ENCODE data around the gene RANBP10.
A peak's percentile ranks its signal among the peaks of the same experiment; 100 is the strongest.
"Not testable (repeated sequence)": the region's sequence is repeated elsewhere in the genome, so short reads cannot be mapped to it uniquely, and the experiment has no call there.

RANBP10 gene

DNA sequence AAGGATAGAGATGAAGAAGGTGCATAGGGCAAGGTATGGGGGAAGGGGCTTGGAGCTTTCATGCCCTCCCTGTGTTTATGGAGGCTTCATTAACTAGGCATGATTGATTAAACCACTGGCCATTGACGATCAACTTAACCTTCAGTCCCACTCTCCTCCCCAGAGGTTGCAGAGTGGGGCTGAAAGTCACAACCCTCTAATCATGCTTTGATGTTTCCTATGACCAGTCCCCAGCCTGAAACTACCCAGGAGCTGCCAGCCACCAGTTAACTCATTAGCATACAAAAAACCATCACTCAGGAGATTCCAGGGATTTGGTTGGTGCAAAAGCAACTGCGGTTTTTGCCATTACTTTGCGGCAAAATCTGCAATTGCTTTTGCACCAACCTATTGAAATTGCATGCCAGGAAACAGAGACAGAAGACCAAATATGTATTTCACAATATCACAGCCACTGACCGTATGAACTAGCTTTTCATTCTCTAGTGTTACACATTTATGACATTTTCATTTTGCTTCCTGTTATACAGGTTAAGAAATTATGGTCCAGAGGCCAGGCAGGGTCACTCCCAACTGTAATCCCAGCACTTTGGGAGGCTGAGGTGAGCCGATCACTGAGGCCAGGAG is 92.6 kb downstream of the RANBP10 start:
- DNase-seq (ENCODE audit: low spot score) = no peak

DNA sequence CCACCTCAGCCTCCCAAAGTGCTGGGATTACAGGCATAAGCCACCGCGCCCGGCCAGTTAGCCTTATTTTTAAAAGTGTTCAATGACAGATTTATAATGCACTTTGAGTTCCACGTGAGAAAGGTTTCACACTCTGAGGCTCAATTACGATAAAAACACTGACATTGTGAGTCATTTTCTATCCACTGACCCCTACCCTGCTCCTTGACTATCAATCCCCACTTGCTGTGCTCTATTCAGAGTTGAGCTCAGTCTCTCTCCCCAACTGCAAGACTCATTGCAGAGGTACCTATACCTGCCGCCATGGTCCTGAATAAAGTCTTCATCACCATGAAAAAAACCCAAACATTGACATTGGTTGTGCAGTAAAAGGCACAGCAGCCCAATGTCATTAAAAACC is 95.8 kb downstream of the RANBP10 start:
- DNase-seq (ENCODE audit: low spot score) = no peak

DNA sequence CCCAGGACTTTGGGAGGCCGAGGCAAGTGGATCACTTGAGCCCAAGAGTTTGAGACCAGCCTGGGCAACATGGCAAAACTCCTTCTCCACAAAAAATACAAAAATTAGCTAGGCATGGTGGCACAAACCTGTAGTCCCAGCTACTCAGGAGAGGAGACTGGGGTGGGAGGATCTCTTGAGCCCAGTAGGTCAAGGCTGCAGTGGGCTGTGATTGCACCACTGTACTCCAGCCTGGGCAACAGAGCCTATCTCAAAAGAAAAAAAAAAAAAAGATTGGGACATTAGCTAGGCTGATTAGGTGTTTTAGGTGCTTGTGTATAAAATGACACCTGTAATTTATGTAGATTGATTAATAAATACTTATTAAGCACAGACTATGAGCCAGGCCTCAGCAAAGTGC is 97.3 kb downstream of the RANBP10 start:
- no peak for DNase-seq (ENCODE audit: low spot score)

DNA sequence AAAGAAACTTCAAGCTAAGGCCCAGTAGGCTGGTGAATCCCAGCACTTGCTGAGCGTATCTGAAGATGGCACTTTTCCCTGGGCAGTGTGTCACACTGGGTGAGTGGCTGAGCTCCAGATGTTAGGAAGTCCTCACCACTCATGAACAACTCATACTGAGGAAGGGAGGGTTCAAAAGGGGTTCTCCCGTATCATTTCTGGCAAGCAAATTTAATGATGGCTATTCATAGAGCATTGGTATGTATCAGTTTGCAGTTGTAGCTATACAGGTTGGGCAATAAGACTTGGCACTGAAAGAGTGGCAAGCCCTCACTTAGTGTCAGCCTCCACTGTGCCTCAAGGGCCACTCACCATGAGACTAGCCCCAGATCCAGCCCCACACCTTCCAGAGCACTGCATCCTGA is 98.0 kb downstream of the RANBP10 start:
- DNase-seq (ENCODE audit: low spot score) = no peak

DNA sequence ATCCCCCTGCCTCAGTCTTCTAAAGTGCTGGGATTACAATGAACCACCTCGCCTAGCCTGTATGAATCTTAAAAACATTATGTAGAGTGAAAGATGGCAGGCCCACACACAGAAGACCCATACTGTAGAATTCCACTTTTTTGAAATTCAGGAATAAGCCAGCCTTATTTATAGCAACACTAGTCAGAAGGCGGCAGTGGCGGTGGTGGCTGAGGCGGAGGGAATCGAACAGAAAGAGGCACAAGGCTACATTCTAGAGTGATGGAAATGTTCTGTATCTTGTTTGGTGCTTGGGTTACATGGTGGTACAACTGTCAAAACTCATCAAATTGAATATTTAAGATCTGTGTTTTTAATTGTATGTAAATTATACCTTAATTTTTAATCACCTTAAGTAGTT is 98.6 kb downstream of the RANBP10 start:
- peak; percentile 13 for DNase-seq (ENCODE audit: low spot score)

DNA sequence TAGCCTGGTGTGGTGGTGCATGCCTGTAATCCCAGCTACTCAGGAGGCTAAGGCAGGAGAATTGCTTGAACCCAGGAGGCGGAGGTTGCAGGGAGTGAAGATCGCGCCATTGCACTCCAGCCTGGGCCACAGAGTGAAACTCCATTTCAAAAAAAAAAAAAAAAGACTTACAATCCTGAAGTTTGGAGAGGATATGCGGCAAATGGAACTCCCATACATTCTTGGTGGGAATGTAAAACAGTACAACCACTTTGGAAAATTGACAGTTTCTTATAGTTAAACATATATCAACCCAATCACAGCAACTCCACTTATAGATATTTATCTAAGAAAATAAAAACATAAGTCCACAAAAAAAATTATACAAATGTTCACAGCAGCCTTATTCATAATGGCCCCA is 99.2 kb downstream of the RANBP10 start:
- DNase-seq (ENCODE audit: low spot score) = no peak

DNA sequence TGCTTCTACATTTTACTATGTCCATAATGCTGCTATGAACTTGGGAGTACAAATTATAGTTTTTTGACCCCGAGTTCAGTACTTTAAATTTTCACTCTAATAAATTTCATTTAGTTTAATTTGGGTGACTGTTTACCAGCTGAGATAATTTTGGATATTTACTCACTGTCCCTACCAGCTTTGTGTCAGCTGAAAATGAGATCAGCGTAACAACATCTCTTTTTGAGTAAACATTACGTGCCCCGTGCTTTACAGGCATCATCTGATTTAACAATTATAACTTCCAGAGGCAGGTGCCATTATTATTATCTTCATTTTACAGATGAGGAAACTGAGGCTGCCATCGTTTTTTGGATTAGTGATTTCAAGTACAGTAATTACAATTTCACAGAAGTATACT is 102.2 kb downstream of the RANBP10 start:
- DNase-seq (ENCODE audit: low spot score) = no peak

DNA sequence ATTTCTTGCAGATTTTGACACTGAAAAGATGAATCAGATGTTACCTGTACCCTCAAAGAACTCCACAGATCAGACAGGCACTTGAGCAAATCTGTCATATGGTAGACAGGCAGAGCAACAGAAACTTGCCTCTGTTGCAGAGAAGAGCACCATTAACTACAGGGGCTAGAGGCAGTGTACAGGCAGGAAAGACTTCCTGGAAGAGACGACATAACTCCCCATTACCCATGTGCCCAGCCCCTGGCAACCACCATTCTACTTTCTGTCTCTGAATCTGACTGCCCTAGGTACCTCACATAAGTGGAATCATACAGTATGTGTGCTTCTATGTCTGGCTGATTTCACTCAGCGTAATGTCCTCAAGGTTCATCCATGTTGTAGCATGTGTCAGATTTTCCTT is 102.7 kb downstream of the RANBP10 start:
- DNase-seq (ENCODE audit: low spot score) = no peak

DNA sequence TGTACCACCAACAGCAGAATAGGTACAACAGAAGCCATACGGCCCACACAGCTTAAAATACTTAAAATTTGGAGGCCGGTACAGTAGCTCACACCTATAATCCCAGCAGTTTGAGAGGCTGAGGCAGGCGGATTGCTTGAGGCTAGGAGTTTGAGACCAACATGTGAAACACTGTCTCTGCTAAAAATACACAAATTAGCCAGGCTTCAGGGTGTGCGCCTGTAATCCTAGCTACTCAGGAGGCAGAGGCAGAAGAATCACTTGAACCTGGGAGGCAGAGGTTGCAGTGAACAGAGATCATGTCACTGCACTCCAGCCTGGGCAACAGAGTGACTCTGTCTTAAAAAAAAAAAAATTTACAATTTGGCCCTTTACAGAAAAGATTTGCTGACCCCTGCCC is 104.2 kb downstream of the RANBP10 start:
- no peak for DNase-seq (ENCODE audit: low spot score)

DNA sequence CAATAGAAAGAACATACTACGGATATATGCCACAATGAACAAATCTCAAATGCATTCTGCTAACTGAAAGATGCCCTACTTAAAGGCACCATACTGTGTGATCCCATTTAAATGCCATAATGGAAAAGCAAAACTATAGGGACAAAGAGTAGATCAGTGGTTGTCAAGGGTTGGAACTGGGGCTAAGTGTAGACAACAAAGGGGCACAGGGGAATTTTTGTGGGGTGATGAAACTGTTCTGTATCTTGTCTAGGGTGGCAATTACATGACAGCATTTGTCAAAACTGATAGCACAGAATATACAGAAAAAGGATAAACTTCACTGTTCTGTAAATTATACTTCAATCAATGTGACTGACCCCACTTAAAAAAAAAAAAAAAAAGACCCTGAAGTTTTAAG is 104.9 kb downstream of the RANBP10 start:
- DNase-seq (ENCODE audit: low spot score) = no peak

DNA sequence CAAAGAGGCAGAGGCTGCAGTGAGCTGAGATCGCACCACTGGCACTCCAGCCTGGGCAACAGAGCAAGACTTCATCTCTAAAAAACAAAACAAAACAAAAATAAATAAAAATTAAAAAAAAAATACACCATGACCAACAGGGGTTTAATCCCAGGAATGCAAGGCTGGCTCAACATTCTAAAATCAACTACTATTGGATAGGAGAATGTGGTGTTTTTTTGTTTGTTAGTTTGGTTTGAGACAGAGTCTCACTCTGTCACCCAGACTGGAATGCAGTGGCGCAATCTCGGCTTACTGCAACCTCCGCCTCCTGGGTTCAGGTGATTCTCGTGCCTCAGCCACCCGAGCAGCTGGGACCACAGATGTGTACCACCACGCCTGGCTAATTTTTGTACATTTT is 107.1 kb downstream of the RANBP10 start:
- DNase-seq (ENCODE audit: low spot score) = no peak

DNA sequence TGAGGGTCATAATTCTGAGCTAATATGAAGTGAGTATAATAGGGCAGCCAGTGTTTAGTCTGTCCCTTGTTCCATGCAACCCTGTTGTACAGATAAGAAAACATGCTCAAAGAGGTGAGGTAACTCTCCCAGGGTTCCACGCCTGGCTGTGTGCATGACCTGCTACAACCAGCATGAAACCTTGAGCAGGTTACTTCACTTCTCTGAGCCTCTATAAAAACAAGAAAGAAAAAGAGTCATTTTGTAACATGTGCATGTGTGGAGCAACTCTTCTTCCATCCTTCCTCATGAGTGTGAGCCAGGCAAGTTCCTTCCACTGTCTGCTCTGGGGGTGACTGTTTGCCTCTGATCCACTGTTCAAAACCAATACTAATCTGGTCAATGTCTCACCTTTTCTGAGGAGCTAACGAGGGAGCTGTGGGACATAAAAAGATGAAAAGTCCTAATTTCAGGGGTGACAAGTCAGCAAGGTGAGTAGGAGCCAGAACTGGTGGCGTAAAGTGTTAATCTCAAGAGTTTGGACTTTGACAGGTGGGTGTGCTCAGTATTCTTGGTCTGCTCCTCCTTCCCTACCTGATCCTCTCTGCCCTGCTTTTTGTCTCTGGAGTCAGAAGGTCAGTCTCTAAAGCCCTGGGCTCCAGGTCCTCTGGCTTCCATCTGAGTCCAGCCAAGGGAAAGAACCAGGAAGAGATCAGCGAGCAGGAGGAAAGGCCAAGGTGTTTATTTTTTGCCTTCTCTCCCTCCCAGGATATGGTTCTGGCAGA is 108.8 kb downstream of the RANBP10 start:
- no peak for DNase-seq (ENCODE audit: low spot score)

DNA sequence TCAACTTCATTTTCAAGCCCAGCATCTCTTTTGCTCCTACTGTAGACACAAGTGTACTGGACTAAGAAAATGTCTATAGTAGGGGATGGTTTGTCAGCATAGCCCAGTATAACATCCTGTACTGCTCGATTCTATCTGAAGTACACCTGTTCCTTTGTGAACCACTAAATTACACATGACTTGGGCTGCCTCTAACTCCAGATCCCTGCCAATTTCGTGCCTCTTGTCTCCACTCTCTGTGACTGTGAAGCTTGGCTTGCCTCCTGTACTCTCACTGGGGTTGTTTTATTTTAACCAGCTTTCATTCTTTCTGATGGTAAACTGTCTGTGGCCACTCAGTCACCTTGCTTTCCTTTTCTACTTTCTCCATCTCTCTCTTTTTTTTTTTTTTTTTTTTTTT is 111.7 kb downstream of the RANBP10 start:
- DNase-seq (ENCODE audit: low spot score) = no peak

DNA sequence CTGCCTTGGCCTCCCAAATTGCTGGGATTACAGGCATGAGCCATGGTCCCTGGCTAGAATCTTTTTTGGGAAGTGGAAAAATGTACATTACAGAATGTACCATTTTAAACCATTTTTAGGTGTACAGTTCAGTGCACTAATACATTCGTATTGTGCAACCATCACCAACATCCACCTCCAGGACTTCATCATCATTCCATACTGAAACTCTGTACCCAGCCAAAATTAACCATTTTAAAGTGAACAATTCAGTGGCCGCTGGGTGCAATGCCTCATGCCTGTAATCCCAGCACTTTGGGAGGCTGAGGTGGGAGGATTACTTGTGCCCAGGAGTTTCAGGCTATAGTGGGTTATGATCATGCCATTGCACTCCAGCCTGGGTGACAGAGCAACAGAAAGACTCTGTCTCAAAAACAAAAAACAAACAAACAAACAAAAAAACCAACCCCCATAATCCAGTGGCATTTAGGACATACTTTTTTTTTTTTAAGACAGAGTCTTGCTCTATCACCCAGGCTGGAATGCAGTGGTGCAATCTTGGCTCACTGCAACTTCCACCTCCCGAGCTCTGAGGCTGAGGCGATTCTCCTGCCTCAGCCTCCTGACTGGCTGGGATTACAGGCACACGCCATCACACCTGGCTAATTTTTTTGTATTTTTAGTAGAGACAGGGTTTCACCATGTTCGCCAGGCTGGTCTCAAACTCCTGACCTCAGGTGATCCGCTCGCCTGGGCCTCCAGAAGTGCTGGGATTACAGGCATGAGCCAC is 112.7 kb downstream of the RANBP10 start:
- DNase-seq (ENCODE audit: low spot score) = not testable (repeated sequence)

DNA sequence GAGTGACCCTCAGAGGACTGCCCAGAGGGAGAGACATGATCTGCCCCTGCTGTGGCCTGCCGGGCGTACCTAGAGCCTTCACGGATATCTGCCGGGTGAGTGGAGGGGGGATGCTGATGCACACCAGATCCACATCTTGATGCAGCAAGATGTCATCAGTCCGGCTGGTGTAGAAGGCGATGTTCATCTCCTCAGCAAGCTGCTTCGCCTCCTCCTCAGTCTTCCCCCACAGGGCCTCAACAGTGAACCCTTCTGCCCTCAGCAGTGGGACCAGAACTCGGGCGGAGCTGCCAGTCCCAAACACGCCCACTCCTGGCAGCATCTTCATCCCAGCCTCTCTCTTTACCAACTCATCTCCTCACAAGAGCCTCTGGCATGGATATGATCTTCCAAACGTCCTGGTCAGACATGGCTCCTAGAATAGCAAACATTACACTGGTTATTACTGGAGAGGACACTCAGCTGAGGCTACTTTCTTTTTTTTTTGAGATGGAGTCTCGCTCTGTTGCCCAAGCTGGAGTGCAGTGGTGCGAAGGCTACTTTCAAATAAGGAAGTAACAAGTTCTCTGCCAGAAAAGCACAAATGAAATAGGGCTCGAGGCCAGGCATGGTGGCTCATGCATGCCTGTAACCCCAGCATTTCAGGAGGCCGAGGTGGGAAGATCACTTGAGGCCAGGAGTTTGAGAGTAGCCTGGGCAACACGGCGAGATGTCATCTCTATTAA is 120.8 kb downstream of the RANBP10 start:
- DNase-seq (ENCODE audit: low spot score) = no peak

DNA sequence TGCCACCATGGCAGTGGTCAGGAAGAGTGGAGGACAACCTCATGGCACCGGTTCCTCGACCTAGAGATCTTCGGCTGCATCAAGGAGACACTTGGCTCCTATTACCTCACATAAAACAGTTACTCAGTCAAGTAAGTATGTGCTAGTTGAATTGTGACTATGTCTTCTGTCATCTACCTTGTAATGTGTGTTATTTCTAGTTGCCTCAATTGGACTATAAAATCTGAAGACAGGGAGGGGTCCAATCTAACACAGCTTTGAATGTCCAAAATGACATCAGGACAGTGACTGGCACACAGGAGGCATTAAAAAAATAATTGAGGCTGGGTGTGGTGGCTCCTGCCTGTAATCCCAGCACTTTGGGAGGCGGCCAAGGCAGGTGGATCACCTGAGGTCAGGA is 122.6 kb downstream of the RANBP10 start:
- no peak for DNase-seq (ENCODE audit: low spot score)

DNA sequence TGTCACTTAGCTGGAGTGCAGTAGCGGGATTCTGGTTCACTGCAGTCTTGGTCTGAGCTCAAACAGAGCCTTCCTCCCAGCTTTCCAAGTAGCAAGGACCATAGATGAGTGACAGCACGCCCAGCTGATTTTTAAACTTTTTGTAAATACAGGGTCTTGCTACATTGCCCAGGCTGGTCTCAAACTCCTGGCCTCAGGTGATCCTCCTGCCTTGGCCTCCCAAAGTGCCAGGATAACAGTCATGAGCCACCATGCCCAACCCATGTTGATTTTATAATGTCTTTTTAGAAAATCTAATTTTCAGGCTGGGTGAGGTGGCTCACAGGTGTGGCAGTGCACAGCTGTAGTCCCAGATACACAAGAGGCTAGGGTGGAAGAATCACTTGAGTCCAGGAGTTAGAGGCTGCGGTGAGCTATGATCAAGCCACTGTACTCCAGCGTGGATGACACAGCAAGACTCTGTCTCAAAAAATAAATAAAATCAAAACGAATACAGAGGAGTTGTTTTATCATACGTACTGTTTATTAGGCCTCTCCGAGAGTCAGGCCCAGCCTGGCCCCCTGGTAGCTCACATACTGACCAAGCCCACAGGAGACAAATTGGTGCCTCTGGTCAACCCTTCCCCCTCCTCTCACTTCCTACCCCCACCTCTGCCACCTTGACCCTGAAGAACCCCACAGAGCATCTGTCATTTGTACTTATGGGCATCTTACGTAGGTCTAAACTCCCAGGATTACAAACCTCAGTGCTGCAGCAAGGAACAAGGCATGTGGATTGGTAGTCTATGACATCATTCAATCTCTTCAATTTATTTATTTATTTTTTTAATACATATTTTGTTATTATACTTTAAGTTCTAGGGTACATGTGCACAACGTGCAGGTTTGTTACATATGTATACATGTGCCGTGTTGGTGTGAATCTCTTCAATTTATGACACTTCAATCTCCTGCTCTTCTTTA is 126.1 kb downstream of the RANBP10 start:
- DNase-seq (ENCODE audit: low spot score) = no peak

DNA sequence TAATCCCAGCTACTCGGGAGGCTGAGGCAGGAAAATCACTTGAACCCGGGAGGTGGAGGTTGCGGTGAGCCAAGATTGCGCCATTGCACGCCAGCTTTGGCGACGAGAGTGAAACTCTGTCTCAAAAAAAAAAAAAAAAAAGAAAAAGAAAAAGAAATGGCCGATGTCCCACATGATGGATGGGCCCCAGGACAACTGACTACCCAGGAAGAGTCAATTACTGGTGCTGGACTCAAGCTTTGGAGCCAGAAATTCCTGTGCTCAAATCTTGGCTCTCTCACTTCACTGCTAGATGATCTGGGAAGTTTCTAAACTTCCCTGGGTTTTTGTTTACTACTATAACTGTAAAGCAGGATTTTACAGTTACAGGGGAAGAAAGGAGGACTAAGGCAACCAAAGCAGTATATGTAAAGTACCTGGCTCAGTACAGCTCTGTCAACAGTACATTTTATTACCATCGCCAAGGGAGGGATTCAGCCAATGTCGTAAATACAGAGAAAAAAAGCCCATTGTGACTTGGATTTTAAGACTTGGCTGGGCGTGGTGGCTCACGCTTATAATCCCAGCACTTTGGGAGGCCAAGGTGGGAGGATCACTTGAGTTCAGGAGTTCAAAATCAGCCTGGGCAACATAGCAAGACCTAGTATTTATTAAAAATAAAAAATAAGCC is 127.9 kb downstream of the RANBP10 start:
- no peak for DNase-seq (ENCODE audit: low spot score)

DNA sequence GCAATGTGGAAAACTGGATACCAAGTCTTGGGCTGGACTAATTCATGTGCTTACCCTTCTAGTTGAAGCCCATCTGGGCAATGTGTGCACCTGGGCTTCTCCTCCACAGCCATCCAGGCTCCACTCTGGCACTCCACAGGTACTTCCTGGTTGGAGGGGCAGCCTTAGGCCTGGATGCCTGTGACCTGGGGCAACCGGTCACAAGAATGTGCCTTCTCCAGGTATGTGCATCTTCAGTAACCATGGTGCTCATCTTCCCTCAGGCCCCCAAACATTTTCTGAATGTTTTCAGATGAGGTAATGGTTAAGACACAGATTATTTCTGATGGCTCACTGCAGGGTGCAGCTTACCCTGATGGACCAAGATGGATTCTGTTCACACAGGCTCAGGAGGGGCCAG is 128.6 kb downstream of the RANBP10 start:
- DNase-seq (ENCODE audit: low spot score) = no peak

DNA sequence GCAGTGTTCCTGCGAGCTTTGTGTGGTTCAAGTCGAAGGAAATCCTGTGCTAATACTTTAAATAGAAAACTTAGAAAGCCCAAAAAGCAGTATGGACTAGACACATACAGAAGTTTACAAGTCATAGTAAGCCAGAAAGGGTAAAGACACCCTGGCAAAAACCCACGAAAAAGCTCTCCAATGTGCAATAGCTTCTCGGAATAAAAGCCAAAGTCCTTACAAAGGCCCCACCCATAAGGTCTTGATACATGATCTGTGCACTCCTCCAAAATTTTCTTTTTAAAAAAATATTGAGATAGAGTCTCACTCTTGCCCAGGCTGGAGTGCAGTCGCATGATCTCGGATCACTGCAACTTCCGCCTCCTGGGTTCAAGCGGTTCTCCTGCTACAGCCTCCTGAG is 129.4 kb downstream of the RANBP10 start:
- no peak for DNase-seq (ENCODE audit: low spot score)

DNA sequence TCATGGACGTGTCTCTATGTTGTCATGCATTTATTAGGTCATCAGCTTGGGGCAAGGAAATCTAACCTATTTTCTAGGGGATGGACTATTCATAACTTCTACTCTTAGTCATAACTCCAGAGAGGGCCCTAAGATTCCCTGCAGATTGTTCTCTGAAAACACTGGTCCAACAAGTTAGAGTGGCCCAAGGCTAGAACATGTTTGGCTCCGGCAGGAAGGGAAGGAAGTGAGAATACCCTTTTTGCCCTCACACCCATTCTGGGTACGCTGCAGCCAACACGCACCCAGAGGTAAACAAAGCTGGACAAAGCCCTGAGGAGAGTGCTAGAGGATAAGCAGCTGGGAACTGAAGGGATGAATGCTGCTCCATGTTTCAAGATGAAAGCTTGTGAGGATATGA is 129.8 kb downstream of the RANBP10 start:
- no peak for DNase-seq (ENCODE audit: low spot score)

Measured in putamen (tissue), 1 donor.